Activated gamma-delta T cell (primary cell): ENCODE results near the gene TMBIM4.

ENCODE experiments used
- DNase-seq: peaks from one replicate; lab custom pipeline; 2025; lab: John Stamatoyannopoulos, UW

The TMBIM4 gene

GRCh38 chr12:66090157-66090556 is 79.6 kb downstream of the TMBIM4 start:
- no peak for DNase-seq

- DNase-seq, result no peak
Measured at GRCh38 chr12:66087365-66087943, 82.3 kb downstream of the TMBIM4 start.

GRCh38 chr12:66085998-66086397 is 83.8 kb downstream of the TMBIM4 start:
- DNase-seq, result no peak
